Measurements from ENCODE around the gene LATS2. TPM values are rescaled to one million over a fixed set of nuclear protein-coding genes. Genes with fewer than 3 reads are reported as not detected.

LATS2 gene
- total and polyA plus RNA-seq, 8 donors = 3.4 to 21.4 (median 7.7) TPM

- H3K27ac ChIP-seq = peak overlapping the region; percentile 97 to 100 (median 99)
- intact Hi-C loops (cut with DNase I; ENCODE audit: low total_unique reads) = loop anchor here (10.0 kb wide), 1 partner anchor 46 kb away; no protein-coding TSS in a partner anchor
- 1 to 2% (median 1%) methylated on average over 29 to 100 of the region's 100 CpGs for WGBS, 5 donors
Observed at GRCh38 chr13:21060338-21061028, 903 bp downstream of the LATS2 start.

GRCh38 chr13:21059641-21060337, 1.6 kb downstream of the LATS2 start:
- no peak for TF ChIP-seq CTCF (IDR thresholded peaks at IDR 0.05)
- no peak for TF ChIP-seq POLR2A (IDR thresholded peaks at IDR 0.05)
- TF ChIP-seq EP300 (IDR thresholded peaks at IDR 0.05) = no peak
- TF ChIP-seq POLR2AphosphoS5 (IDR thresholded peaks at IDR 0.05) = no peak
- H3K4me1 ChIP-seq = peaks cover 22 to 58% (median 44%) of the 10 kb centered on the region in 4 donors

More at GRCh38 chr13:21060338-21061028, 903 bp downstream of the LATS2 start:
- Histone ChIP-seq H3K36me3 (no peaks in the 10 kb centered on the region), H3K4me3 (peak overlapping the region; percentile 72 to 99 (median 81)), H3K9me3 (no peaks in the 10 kb centered on the region), H3K4me1 (peaks cover 22 to 54% (median 39%) of the 10 kb centered on the region in 4 donors), H3K27me3 (no peaks in the 10 kb centered on the region)
- DNase-seq = peak; percentile 52 to 73
- TF ChIP-seq POLR2A (IDR thresholded peaks at IDR 0.05) (no peak), POLR2AphosphoS5 (IDR thresholded peaks at IDR 0.05) (peak; percentile 43 to 51 (median 49))

GRCh38 chr13:21058361-21058760, 3.0 kb downstream of the LATS2 start:
- H3K4me3 ChIP-seq = no peak overlapping the region
- DNase-seq = peak in 1 of 2 donors; percentile 45
- H3K9me3 ChIP-seq = no peaks in the 10 kb centered on the region
- peak overlapping the region in 2 of 5 donors; percentile 18 to 100 for H3K27ac ChIP-seq
- no peaks in the 10 kb centered on the region for H3K27me3 ChIP-seq
- 21 to 35% (median 29%) methylated on average over 2 of the region's 2 CpGs for WGBS, 5 donors
- intact Hi-C loops (cut with DNase I; ENCODE audit: low total_unique reads) = no loop called here
- no peaks in the 10 kb centered on the region for H3K36me3 ChIP-seq
- peaks cover 22 to 71% (median 51%) of the 10 kb centered on the region in 4 donors for H3K4me1 ChIP-seq
- TF ChIP-seq EP300 (IDR thresholded peaks at IDR 0.05) (no peak), CTCF (IDR thresholded peaks at IDR 0.05) (no peak), POLR2AphosphoS5 (IDR thresholded peaks at IDR 0.05) (no peak), POLR2A (IDR thresholded peaks at IDR 0.05) (no peak)

More at GRCh38 chr13:21059641-21060337, 1.6 kb downstream of the LATS2 start:
- no peaks in the 10 kb centered on the region for H3K27me3 ChIP-seq
- DNase-seq = no peak
- peak overlapping the region; percentile 97 to 100 (median 99) for H3K27ac ChIP-seq
- intact Hi-C loops (cut with DNase I; ENCODE audit: low total_unique reads) = loop anchor here (10.0 kb wide), 1 partner anchor 45 kb away; no protein-coding TSS in a partner anchor
- 77 to 83% (median 80%) methylated on average over 35 of the region's 35 CpGs for WGBS, 5 donors
- no peaks in the 10 kb centered on the region for H3K36me3 ChIP-seq
- H3K9me3 ChIP-seq = no peaks in the 10 kb centered on the region
- H3K4me3 ChIP-seq = peak overlapping the region; percentile 72 to 99 (median 81)

GRCh38 chr13:21055511-21056045, 5.8 kb downstream of the LATS2 start:
- Histone ChIP-seq H3K4me3 (no peak overlapping the region), H3K9me3 (no peaks in the 10 kb centered on the region), H3K27me3 (no peaks in the 10 kb centered on the region), H3K36me3 (peaks cover 0 to 5% (median 0%) of the 10 kb centered on the region in 4 donors), H3K27ac (peak overlapping the region in 3 of 5 donors; percentile 5 to 49 (median 11)), H3K4me1 (peaks cover 13 to 77% (median 53%) of the 10 kb centered on the region in 4 donors)
- 77 to 91% (median 86%) methylated on average over 2 of the region's 2 CpGs for WGBS, 5 donors
- intact Hi-C loops (cut with DNase I; ENCODE audit: low total_unique reads) = no loop called here
- TF ChIP-seq POLR2AphosphoS5 (IDR thresholded peaks at IDR 0.05) = no peak
- TF ChIP-seq POLR2A (IDR thresholded peaks at IDR 0.05) = no peak
- TF ChIP-seq EP300 (IDR thresholded peaks at IDR 0.05) = no peak
- no peak for TF ChIP-seq CTCF (IDR thresholded peaks at IDR 0.05)
- no peak for DNase-seq
